ENCODE results near the gene CCDC12.
A peak's percentile ranks its signal among the peaks of the same experiment; 100 is the strongest.

CCDC12 gene

DNA sequence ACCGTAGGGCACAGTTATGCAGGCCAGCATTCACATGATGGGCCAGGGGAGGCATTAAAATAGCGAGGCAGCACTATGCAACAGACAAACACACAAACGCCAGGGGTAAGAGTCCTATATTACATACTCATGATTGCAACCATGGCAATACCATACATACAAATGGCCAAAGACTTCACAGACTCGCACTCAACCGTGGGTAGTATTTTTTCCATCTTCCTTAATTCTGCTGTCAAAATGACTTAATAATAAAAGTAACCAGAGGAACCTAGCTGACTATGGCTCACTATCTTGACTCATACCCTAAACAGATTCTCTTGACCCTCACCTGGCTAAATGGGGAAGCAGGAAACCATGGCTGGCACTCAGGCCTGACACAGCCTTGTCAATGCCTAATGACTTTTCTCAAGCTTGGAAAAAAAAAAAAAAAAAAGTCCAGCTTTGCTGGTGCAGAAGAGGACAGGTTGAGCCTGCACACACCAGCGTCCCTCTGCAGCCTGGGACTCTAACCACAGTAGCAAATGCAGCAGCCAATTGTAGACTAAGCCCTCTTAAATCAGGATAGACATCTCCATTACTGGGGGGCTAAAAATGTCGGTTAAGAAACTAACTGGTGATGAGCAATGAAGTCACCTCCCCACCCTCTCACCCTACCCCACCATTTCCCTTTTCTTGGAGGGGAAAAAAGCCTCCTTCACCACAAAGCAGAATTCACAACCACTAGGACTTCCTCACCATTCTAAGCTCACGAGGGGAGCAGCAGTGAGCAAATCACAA, 23.1 kb downstream of the CCDC12 start:
- Histone ChIP-seq H3K36me3 (no peaks in the 10 kb centered on the region), H3K4me3 (ENCODE audit: low read depth in 1 of 2, low read length in 1 of 2) (peak overlapping the region; percentile 28 to 38), H3K4me1 (ENCODE audit: control insufficient read depth in 1 of 2, insufficient read depth in 1 of 2, low read depth in 1 of 2, low read length in 1 of 2) (peaks cover 90 to 91% of the 10 kb centered on the region in 2 experiments), H3K27ac (peak overlapping the region; percentile 82), H3K27me3 (no peaks in the 10 kb centered on the region), H3K9me3 (no peaks in the 10 kb centered on the region)
- TF ChIP-seq CTCF (IDR thresholded peaks at IDR 0.05) = no peak

GRCh38 chr3:46952813-46953212, 23.7 kb downstream of the CCDC12 start:
- Histone ChIP-seq H3K27ac (peak overlapping the region; percentile 82), H3K36me3 (no peaks in the 10 kb centered on the region), H3K4me1 (ENCODE audit: control insufficient read depth in 1 of 2, insufficient read depth in 1 of 2, low read depth in 1 of 2, low read length in 1 of 2) (peaks cover 95 to 96% of the 10 kb centered on the region in 2 experiments), H3K4me3 (ENCODE audit: low read depth in 1 of 2, low read length in 1 of 2) (peak overlapping the region in 1 of 2 experiments; percentile 38), H3K9me3 (no peaks in the 10 kb centered on the region), H3K27me3 (no peaks in the 10 kb centered on the region)
- no peak for TF ChIP-seq CTCF (IDR thresholded peaks at IDR 0.05)

DNA sequence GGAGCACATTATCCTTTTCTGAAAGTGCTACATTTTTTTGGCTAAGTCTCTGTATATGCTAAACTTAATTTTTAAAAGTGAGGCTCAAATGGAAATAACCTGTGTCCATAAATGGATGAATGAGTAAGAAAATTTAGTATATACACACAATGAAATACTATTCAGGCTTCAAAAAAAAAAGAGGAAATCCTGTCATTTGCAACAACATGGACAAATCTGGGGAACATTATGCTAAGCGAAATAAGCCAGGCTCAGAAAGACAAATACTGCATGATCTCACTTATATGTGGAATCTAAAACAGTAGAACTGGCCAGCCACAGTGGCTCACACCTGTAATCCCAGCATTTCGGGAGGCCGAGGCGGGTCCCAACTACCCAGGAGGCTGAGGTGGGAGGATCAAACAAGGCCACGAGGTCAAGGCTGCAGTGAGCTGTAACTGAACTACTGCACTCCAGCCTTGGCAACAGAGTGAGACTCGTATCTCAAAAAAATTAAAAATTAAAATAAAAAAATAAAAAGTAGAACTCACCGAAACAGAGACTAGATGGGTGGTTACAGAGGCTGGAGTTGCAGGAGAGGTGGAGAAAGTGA, 25.8 kb downstream of the CCDC12 start:
- no peak for TF ChIP-seq CTCF (IDR thresholded peaks at IDR 0.05)
- Histone ChIP-seq H3K27ac (peak overlapping the region; percentile 80), H3K4me3 (ENCODE audit: low read depth in 1 of 2, low read length in 1 of 2) (no peak overlapping the region), H3K27me3 (no peaks in the 10 kb centered on the region), H3K36me3 (no peaks in the 10 kb centered on the region), H3K4me1 (ENCODE audit: control insufficient read depth in 1 of 2, insufficient read depth in 1 of 2, low read depth in 1 of 2, low read length in 1 of 2) (peaks cover 94 to 97% of the 10 kb centered on the region in 2 experiments), H3K9me3 (no peaks in the 10 kb centered on the region)

GRCh38 chr3:46950177-46950576, 26.4 kb downstream of the CCDC12 start:
- peak overlapping the region; percentile 80 for H3K27ac ChIP-seq

More at GRCh38 chr3:46950177-46950576, 26.4 kb downstream of the CCDC12 start:
- no peaks in the 10 kb centered on the region for H3K36me3 ChIP-seq
- H3K9me3 ChIP-seq = no peaks in the 10 kb centered on the region
- peaks cover 88 to 91% of the 10 kb centered on the region in 2 experiments for H3K4me1 ChIP-seq (ENCODE audit: control insufficient read depth in 1 of 2, insufficient read depth in 1 of 2, low read depth in 1 of 2, low read length in 1 of 2)
- no peak overlapping the region for H3K4me3 ChIP-seq (ENCODE audit: low read depth in 1 of 2, low read length in 1 of 2)
- H3K27me3 ChIP-seq = no peaks in the 10 kb centered on the region
- no peak for TF ChIP-seq CTCF (IDR thresholded peaks at IDR 0.05)
